HFF-Myc (cell line): ENCODE measurements around the gene GLB1L.
"Not testable (repeated sequence)": the region's sequence is repeated elsewhere in the genome, so short reads cannot be mapped to it uniquely, and the experiment has no call there.

Experiments used
- DNase-seq: peaks from one replicate; pipeline ENCODE4 v3.0.0-alpha.2; 2011; ENCODE audit warnings: low read depth; ENCODE audit errors: extremely low read depth
- H3K4me3 ChIP-seq: replicated peaks from 2 replicates; pipeline ENCODE4 v1.5.1; 2011; ENCODE audit warnings: low read depth, mild to moderate bottlenecking, control low read depth, low read length
- CTCF ChIP-seq: IDR thresholded peaks from 2 replicates; pipeline ENCODE4 v1.5.1; 2012; ENCODE audit warnings: mild to moderate bottlenecking, low read depth, low read length, control low read depth; ENCODE audit errors: missing control alignments

GLB1L gene

GRCh38 chr2:219266886-219267285 is 21.6 kb upstream of the GLB1L start:
- no peak for DNase-seq
- H3K4me3 ChIP-seq = no peak overlapping the region
- TF ChIP-seq CTCF = no peak

DNA sequence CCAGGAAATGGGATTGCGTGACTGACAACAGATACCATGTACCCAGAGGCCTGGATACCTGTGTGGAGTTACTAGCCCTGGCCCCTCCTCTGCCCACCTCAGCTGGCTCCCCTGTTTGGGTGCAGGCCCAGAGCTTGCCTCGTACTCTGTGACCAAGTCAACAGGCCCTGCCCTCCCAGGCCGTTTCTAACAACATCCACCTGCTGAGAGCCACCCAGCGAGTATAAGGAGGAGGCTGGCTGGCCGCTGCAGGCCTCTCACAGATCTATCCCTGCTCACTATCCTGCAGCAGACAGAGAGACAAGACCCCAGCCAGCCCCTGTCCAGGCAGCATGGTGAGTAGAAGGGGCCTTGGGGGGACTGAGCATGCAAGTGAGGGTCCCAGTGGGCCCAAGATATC is 21.0 kb upstream of the GLB1L start:
- DNase-seq = no peak
- no peak for TF ChIP-seq CTCF
- H3K4me3 ChIP-seq = no peak overlapping the region

DNA sequence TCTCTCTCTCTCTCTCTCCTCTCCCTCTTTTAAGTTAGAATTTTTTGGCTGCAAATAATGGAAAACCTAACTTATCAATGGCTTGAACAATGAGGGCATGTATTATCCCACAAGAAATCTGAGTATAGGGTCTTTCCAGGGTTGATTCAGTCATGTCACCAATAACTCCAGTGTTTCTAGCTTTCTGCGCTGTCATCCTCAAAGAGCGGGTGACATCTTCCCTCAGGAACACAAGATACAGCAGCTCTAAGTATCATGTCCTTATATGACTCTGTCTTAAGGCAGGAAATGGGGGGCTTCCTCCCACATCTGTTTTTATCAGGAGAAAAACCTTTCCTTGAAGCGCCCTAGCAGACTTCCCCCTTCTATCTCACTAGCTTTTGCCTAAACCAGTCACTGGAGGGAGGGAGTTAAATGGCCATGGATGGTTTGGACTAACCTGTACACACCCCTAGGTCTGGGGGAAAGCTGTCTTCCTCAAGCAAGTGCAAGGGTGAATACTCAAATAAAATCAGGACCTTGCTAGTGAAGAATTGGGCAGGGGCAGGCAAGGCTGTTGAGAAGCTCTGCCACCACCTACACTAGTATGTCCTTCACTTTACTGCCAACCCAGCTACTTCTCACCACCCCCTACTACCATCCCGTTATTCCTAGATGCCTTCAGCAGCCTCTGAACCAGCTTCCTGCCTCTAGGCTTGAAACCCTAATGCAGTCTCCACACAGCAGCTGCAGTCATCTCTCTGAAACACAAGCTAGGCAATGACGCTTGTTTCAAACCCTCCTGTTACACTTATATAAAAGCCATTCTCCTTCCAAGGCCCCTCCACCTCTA is 16.0 kb upstream of the GLB1L start:
- DNase-seq = no peak
- no peak overlapping the region for H3K4me3 ChIP-seq
- no peak for TF ChIP-seq CTCF

- DNase-seq, H3K4me3 ChIP-seq: not testable (repeated sequence)
These were observed 13.7 kb upstream of the GLB1L start for GRCh38 chr2:219258942-219259341.

DNA sequence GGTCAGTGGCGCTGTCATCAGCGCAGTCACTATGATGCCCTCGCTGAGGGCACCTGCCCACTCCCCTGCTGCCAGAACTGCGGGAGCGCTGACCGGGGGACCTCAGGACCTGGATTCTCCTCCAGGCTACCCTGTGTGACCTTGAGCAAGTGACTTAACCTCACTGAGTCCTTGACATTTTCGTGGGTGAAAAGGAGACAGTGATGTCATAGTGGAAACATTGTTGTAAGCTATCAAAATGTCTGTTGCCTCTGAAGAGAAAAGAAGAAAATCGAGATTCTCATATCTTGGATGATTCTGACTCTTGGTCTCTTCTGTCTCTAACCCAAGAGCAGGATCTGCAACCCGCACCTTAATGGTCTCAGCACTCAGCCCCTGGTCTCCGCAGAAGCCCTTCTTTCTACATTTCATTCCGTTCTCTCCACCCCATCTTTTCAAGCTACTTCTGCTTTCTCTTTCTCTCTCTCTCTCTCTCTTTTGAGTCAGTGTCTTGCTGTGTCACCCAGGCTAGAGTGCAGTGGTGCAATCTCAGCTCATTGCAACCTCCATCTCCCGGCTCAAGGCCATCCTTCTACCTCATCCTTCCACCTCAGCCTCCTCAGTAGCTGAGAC is 9.5 kb upstream of the GLB1L start:
- no peak for DNase-seq
- no peak for TF ChIP-seq CTCF
- peak overlapping the region; percentile 48 for H3K4me3 ChIP-seq

- DNase-seq = no peak
- TF ChIP-seq CTCF = no peak
- peak within 1 kb of the TSS; percentile 48 for H3K4me3 ChIP-seq
These were observed 8.7 kb upstream of the GLB1L start, which contains the start of gene TUBA4A for GRCh38 chr2:219253753-219254589. TUBA4A (minus strand) TSS chr2:219253918; CDS start chr2:219253858, 60 bp downstream.
